HG03457 (cell line): ENCODE data around the gene FTSJ3.
"Not testable (repeated sequence)": the region's sequence is repeated elsewhere in the genome, so short reads cannot be mapped to it uniquely, and the experiment has no call there.

ENCODE experiments used
- ATAC-seq: cut with Tn5 transposase; IDR thresholded peaks from one replicate; pipeline ENCODE4 v1.9.1; 2021; ENCODE audit warnings: moderate number of reproducible peaks; ENCODE audit not compliant: unreplicated experiment

The FTSJ3 gene

GRCh38 chr17:63828936-63829335, 1.5 kb upstream of the FTSJ3 start:
- ATAC-seq, result no peak

GRCh38 chr17:63827801-63828221, 348 bp upstream of the FTSJ3 start:
- no peak for ATAC-seq

GRCh38 chr17:63826468-63827001, 928 bp downstream of the FTSJ3 start:
- no peak for ATAC-seq

GRCh38 chr17:63824362-63824761, 3.1 kb downstream of the FTSJ3 start:
- ATAC-seq, result no peak

- no peak for ATAC-seq
Measured at GRCh38 chr17:63823659-63824331, 3.7 kb downstream of the FTSJ3 start.

GRCh38 chr17:63822537-63822936, 4.9 kb downstream of the FTSJ3 start:
- ATAC-seq, result no peak

- no peak for ATAC-seq
Measured at GRCh38 chr17:63821804-63822203, 5.7 kb downstream of the FTSJ3 start.

- no peak for ATAC-seq
Measured at GRCh38 chr17:63820963-63821561, 6.4 kb downstream of the FTSJ3 start.

- ATAC-seq, result no peak
Measured at GRCh38 chr17:63819585-63820537, 7.6 kb downstream of the FTSJ3 start.

GRCh38 chr17:63819131-63819530, 8.3 kb downstream of the FTSJ3 start:
- no peak for ATAC-seq

- ATAC-seq, result no peak
Measured at GRCh38 chr17:63817736-63818385, 9.6 kb downstream of the FTSJ3 start.

- no peak for ATAC-seq
Measured at GRCh38 chr17:63816669-63817068, 10.8 kb downstream of the FTSJ3 start.

- no peak for ATAC-seq
Measured at GRCh38 chr17:63816123-63816522, 11.3 kb downstream of the FTSJ3 start.

- ATAC-seq, result no peak
Measured at GRCh38 chr17:63809970-63810369, 17.5 kb downstream of the FTSJ3 start.

GRCh38 chr17:63805591-63805990, 21.9 kb downstream of the FTSJ3 start:
- no peak for ATAC-seq

GRCh38 chr17:63804328-63804727, 23.1 kb downstream of the FTSJ3 start:
- ATAC-seq, result no peak

GRCh38 chr17:63800783-63801182, 26.7 kb downstream of the FTSJ3 start:
- no peak for ATAC-seq

- no peak for ATAC-seq
Measured at GRCh38 chr17:63798572-63799106, 28.8 kb downstream of the FTSJ3 start.

GRCh38 chr17:63796375-63796774, 31.1 kb downstream of the FTSJ3 start:
- ATAC-seq, result not testable (repeated sequence)

- no peak for ATAC-seq
Measured at GRCh38 chr17:63792055-63792729, 35.3 kb downstream of the FTSJ3 start.
